OCI-LY1 (cell line): ENCODE results near the gene FOXN3.
A peak's percentile ranks its signal among the peaks of the same experiment; 100 is the strongest.

Experiments used
- H2AFZ ChIP-seq: fragments of 200-600 bp; sonication (generic), shearing (Covaris generic); 2 replicates; pipeline ENCODE4 v1.6.0; 2014; ENCODE audit warnings: antibody characterized with exemption, mild to moderate bottlenecking, low read length
- H3F3A ChIP-seq: fragments of 200-600 bp; sonication (generic), shearing (Covaris generic); 2 replicates; pipeline ENCODE4 v1.6.0; 2014; ENCODE audit warnings: mild to moderate bottlenecking, antibody characterized with exemption, low read length, moderate library complexity; ENCODE audit not compliant: insufficient read depth
- H3K27ac ChIP-seq: fragments of 200-600 bp; sonication (generic); 2 replicates; pipeline ENCODE4 v1.5.1; 2014; ENCODE audit warnings: low read length, mixed run types, mild to moderate bottlenecking, low read depth; ENCODE audit not compliant: poor library complexity, severe bottlenecking
- H3K27me3 ChIP-seq: fragments of 200-600 bp; sonication (generic); 2 replicates; pipeline ENCODE4 v1.6.0; 2014; ENCODE audit warnings: antibody characterized with exemption, mild to moderate bottlenecking, low read length, moderate library complexity; ENCODE audit not compliant: insufficient read depth
- H3K36me3 ChIP-seq: fragments of 200-600 bp; sonication (generic); 2 replicates; pipeline ENCODE4 v1.6.1; 2014; ENCODE audit warnings: mild to moderate bottlenecking, antibody characterized with exemption, low read length, moderate library complexity, mixed read lengths; ENCODE audit not compliant: insufficient read depth
- H3K4me1 ChIP-seq: fragments of 200-600 bp; sonication (generic); 2 replicates; pipeline ENCODE4 v1.5.1; 2014; ENCODE audit warnings: mild to moderate bottlenecking, low read length, moderate library complexity; ENCODE audit not compliant: insufficient read depth, severe bottlenecking
- H3K4me2 ChIP-seq: fragments of 200-600 bp; sonication (generic), shearing (Covaris generic); 2 replicates; pipeline ENCODE4 v1.6.1; 2014; ENCODE audit warnings: low read length
- H3K4me3 ChIP-seq: fragments of 200-600 bp; sonication (generic); 2 replicates; pipeline ENCODE4 v1.5.1; 2014; ENCODE audit warnings: low read length, low read depth, mild to moderate bottlenecking, mixed read lengths; ENCODE audit not compliant: poor library complexity, severe bottlenecking
- H3K79me2 ChIP-seq: fragments of 200-600 bp; shearing (Covaris generic); 2 replicates; pipeline ENCODE4 v1.6.1; 2016; ENCODE audit warnings: mixed run types, low read length, mixed read lengths; ENCODE audit not compliant: insufficient read depth
- H3K9ac ChIP-seq: fragments of 200-600 bp; sonication (generic), shearing (Covaris generic); 2 replicates; pipeline ENCODE4 v1.6.1; 2014; ENCODE audit warnings: mild to moderate bottlenecking, low read length, mixed read lengths
- H3K9me2 ChIP-seq: fragments of 200-600 bp; sonication (generic), shearing (Covaris generic); 2 replicates; pipeline ENCODE4 v1.6.1; 2014; ENCODE audit warnings: low read depth, mild to moderate bottlenecking, low read length, mixed read lengths
- H3K9me3 ChIP-seq: fragments of 200-600 bp; shearing (Covaris generic); 2 replicates; pipeline ENCODE4 v1.6.1; 2014; ENCODE audit warnings: low read length, mixed read lengths
- H4K20me1 ChIP-seq: fragments of 200-600 bp; sonication (generic), shearing (Covaris generic); 2 replicates; pipeline ENCODE4 v1.6.0; 2016; ENCODE audit warnings: mild to moderate bottlenecking, low read length; ENCODE audit not compliant: insufficient read depth
- CTCF ChIP-seq: fragments of 200-600 bp; sonication (generic), shearing (Covaris generic); IDR thresholded peaks from 2 replicates; pipeline ENCODE4 v1.5.1; 2017; ENCODE audit warnings: mild to moderate bottlenecking, antibody characterized with exemption, low read length, moderate library complexity, mixed read lengths
- EZH2 ChIP-seq: fragments of 200-600 bp; sonication (generic), shearing (Covaris generic); IDR thresholded peaks from 2 replicates; pipeline ENCODE4 v1.8.0; 2017; ENCODE audit warnings: borderline replicate concordance, mixed run types, mild to moderate bottlenecking, antibody characterized with exemption, low read length, moderate library complexity, mixed read lengths

Gene FOXN3

GRCh38 chr14:89417465-89418225 lies 612 bp upstream of the FOXN3 start:
- TF ChIP-seq EZH2 (no peak), CTCF (peak; percentile 61)
- Histone ChIP-seq H2AFZ (no peak overlapping the region), H3K4me1 (peaks cover 24% of the 10 kb centered on the region)

GRCh38 chr14:89416002-89416995 lies 734 bp downstream of the FOXN3 start:
- Histone ChIP-seq H3F3A (no peaks in the 10 kb centered on the region), H3K79me2 (peaks cover 21% of the 10 kb centered on the region), H3K4me1 (peaks cover 26% of the 10 kb centered on the region), H3K9me3 (no peaks in the 10 kb centered on the region), H2AFZ (no peak overlapping the region), H3K27ac (peak overlapping the region; percentile 68), H3K4me2 (peak overlapping the region; percentile 74), H3K36me3 (peaks cover 13% of the 10 kb centered on the region), H4K20me1 (no peaks in the 10 kb centered on the region), H3K9me2 (no peaks in the 10 kb centered on the region), H3K9ac (peak overlapping the region; percentile 86), H3K4me3 (peak overlapping the region; percentile 83), H3K27me3 (no peaks in the 10 kb centered on the region)
- TF ChIP-seq EZH2 (no peak), CTCF (no peak)

More at GRCh38 chr14:89417465-89418225, 612 bp upstream of the FOXN3 start:
- Histone ChIP-seq H3K4me2 (peak overlapping the region; percentile 78), H3K36me3 (peaks cover under 1% of the 10 kb centered on the region; the same call in 1 of the 2 replicates), H3K9ac (peak overlapping the region; percentile 73), H3K27me3 (no peaks in the 10 kb centered on the region), H4K20me1 (no peaks in the 10 kb centered on the region), H3K4me3 (peak overlapping the region; percentile 64), H3K79me2 (peaks cover 13% of the 10 kb centered on the region), H3K9me3 (no peaks in the 10 kb centered on the region), H3K27ac (peak overlapping the region; percentile 68), H3K9me2 (no peaks in the 10 kb centered on the region), H3F3A (no peaks in the 10 kb centered on the region)

GRCh38 chr14:89415159-89415558 lies 1.9 kb downstream of the FOXN3 start:
- peak overlapping the region; percentile 86 for H3K9ac ChIP-seq
- peaks cover 32% of the 10 kb centered on the region for H3K79me2 ChIP-seq
- peaks cover 37% of the 10 kb centered on the region for H3K4me1 ChIP-seq
- H3F3A ChIP-seq = no peaks in the 10 kb centered on the region
- peak overlapping the region; percentile 74 for H3K4me2 ChIP-seq
- no peaks in the 10 kb centered on the region for H4K20me1 ChIP-seq
- no peaks in the 10 kb centered on the region for H3K27me3 ChIP-seq
- H3K36me3 ChIP-seq = peaks cover 25% of the 10 kb centered on the region
- no peak for TF ChIP-seq EZH2
- no peak for TF ChIP-seq CTCF
- no peak overlapping the region for H2AFZ ChIP-seq
- peak overlapping the region; percentile 83 for H3K4me3 ChIP-seq
- no peaks in the 10 kb centered on the region for H3K9me3 ChIP-seq
- H3K9me2 ChIP-seq = no peaks in the 10 kb centered on the region
- peak overlapping the region; percentile 62 for H3K27ac ChIP-seq
